ENCODE measurements around the gene WDR18. TPM values are rescaled to one million over a fixed set of nuclear protein-coding genes. Genes with fewer than 3 reads are reported as not detected.

Gene WDR18
- total and polyA plus RNA-seq, 2 of the 8 experiments (the other 6 are each of a cell fraction or from before 2014, with no cell fraction given), result 87.7 to 177 TPM

- no peak for TF ChIP-seq SAP30 (IDR thresholded peaks at IDR 0.05; ENCODE audit: insufficient read depth, insufficient replicate concordance, low read length)
- TF ChIP-seq JUN (IDR thresholded peaks at IDR 0.05; ENCODE audit: low read depth, low read length), result no peak
- TF ChIP-seq ASH2L (IDR thresholded peaks at IDR 0.05; ENCODE audit: low read length), result peak; percentile 91
- TF ChIP-seq GTF2F1 (IDR thresholded peaks at IDR 0.05; ENCODE audit: borderline replicate concordance, low read depth, low read length), result no peak
- TF ChIP-seq GABPA (IDR thresholded peaks at IDR 0.05; ENCODE audit: borderline replicate concordance, insufficient read depth, low read length), result peak; percentile 82; the same call in 1 of the 2 replicates
- TF ChIP-seq RNF2 (IDR thresholded peaks at IDR 0.05; ENCODE audit: borderline replicate concordance, low read depth, low read length, missing control alignments, poor library complexity, severe bottlenecking), result no peak
- peak; percentile 90 for TF ChIP-seq KDM4A (IDR thresholded peaks at IDR 0.05; ENCODE audit: low read depth, low read length, severe bottlenecking)
- TF ChIP-seq SRF (IDR thresholded peaks at IDR 0.05; ENCODE audit: low read depth, low read length), result peak; percentile 55
- TF ChIP-seq E2F6 (IDR thresholded peaks at IDR 0.05), result peak; percentile 77
- no peak for TF ChIP-seq CHD1 (IDR thresholded peaks at IDR 0.05; ENCODE audit: low read depth, low read length)
- no peak for TF ChIP-seq SIX5 (IDR thresholded peaks at IDR 0.05; ENCODE audit: low read depth, low read length)
- no peak for TF ChIP-seq CBX8 (IDR thresholded peaks at IDR 0.05; ENCODE audit: borderline replicate concordance, low read depth, low read length)
- TF ChIP-seq TCF12 (IDR thresholded peaks at IDR 0.05; ENCODE audit: low read depth, low read length), result no peak
- TF ChIP-seq KDM1A (IDR thresholded peaks at IDR 0.05; ENCODE audit: borderline replicate concordance, low read length), result no peak
- TF ChIP-seq SP4 (IDR thresholded peaks at IDR 0.05; ENCODE audit: low read length), result no peak
- TF ChIP-seq RXRA (IDR thresholded peaks at IDR 0.05; ENCODE audit: insufficient read depth, low read depth, low read length), result no peak
- no peak for TF ChIP-seq NANOG (IDR thresholded peaks at IDR 0.05; ENCODE audit: insufficient read depth, low read depth, low read length, poor library complexity, severe bottlenecking)
- TF ChIP-seq BCL11A (IDR thresholded peaks at IDR 0.05; ENCODE audit: low read depth in 2 of 2, low read length in 2 of 2), result no peak
- TF ChIP-seq RAD21 (IDR thresholded peaks at IDR 0.05 in 1 of 2, conservative IDR thresholded peaks at IDR 0.05 in 1 of 2; ENCODE audit: low read depth in 2 of 2, low read length in 2 of 2), result no peak
- TF ChIP-seq RFX5 (IDR thresholded peaks at IDR 0.05; ENCODE audit: borderline replicate concordance, low read depth, low read length), result no peak
- TF ChIP-seq POLR2AphosphoS5 (IDR thresholded peaks at IDR 0.05; ENCODE audit: low read depth, low read length), result peak; percentile 91
- no peak for TF ChIP-seq HDAC6 (IDR thresholded peaks at IDR 0.05; ENCODE audit: low read depth, low read length)
- TF ChIP-seq SUZ12 (IDR thresholded peaks at IDR 0.05; ENCODE audit: low read length), result no peak
These were observed at the start of gene WDR18 (continued) for GRCh38 chr19:984165-984967.

Data from H1 (cell line).